22Rv1 (cell line): ENCODE data around the gene EPS15.

ENCODE experiments used
- ZFX ChIP-seq: fragments of 450-650 bp; IDR thresholded peaks from 2 replicates; pipeline ENCODE4 v1.6.1; 2017; ENCODE audit warnings: antibody characterized with exemption, borderline replicate concordance
- TF ChIP-seq, protein P1 (sequence below): fragments of 450-650 bp; IDR thresholded peaks from 2 replicates; pipeline ENCODE4 v1.5.1; 2017; ENCODE audit warnings: mild to moderate bottlenecking

DNA sequence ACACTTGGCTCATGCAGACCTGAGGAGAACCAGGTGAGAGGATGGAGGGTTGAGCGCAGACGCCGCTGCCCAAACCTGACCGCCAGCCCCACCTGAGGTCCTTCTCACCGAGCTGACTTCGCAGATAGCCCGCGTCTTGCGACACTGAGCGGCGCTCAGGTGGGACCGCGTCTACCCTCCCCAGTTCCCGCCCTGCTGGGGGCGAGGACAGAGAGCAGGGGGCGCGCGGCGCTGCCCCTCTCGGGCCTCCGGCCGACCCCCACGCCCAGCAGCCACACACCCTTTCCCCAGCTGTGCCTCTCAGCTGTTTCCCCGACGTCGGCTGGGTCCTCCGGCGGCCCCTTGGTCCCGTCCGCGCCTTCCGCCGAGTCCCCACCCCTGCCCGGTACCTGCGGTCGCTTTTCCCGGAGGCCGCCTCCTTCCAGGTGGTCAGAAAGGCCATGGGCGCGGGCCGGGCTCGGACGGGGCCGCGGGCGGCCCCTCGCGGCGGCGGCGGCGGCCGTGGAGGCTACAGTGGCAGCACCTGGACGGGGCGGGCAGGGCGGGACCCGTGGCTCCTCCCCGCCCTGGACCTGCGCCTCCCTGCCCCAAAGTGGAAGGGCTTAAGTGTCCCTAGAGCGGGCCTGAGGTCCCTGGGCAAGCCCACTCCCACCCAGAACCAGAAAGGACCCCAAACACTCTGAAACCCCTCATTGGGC lies 174.3 kb downstream of the EPS15 start:
- TF ChIP-seq, protein P1, sequence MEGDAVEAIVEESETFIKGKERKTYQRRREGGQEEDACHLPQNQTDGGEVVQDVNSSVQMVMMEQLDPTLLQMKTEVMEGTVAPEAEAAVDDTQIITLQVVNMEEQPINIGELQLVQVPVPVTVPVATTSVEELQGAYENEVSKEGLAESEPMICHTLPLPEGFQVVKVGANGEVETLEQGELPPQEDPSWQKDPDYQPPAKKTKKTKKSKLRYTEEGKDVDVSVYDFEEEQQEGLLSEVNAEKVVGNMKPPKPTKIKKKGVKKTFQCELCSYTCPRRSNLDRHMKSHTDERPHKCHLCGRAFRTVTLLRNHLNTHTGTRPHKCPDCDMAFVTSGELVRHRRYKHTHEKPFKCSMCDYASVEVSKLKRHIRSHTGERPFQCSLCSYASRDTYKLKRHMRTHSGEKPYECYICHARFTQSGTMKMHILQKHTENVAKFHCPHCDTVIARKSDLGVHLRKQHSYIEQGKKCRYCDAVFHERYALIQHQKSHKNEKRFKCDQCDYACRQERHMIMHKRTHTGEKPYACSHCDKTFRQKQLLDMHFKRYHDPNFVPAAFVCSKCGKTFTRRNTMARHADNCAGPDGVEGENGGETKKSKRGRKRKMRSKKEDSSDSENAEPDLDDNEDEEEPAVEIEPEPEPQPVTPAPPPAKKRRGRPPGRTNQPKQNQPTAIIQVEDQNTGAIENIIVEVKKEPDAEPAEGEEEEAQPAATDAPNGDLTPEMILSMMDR = peak; percentile 78
- no peak for TF ChIP-seq ZFX
